DMS114 treated with DMSO at 0.1 percent for 48 hours (cell line): ENCODE data around the gene ATR.
A peak's percentile ranks its signal among the peaks of the same experiment; 100 is the strongest.
"Not testable (repeated sequence)": the region's sequence is repeated elsewhere in the genome, so short reads cannot be mapped to it uniquely, and the experiment has no call there.

Source experiments
- DNase-seq: peaks from one replicate; lab custom pipeline; 2025; ENCODE audit not compliant: unreplicated experiment; lab: John Stamatoyannopoulos, UW

Gene ATR

DNA sequence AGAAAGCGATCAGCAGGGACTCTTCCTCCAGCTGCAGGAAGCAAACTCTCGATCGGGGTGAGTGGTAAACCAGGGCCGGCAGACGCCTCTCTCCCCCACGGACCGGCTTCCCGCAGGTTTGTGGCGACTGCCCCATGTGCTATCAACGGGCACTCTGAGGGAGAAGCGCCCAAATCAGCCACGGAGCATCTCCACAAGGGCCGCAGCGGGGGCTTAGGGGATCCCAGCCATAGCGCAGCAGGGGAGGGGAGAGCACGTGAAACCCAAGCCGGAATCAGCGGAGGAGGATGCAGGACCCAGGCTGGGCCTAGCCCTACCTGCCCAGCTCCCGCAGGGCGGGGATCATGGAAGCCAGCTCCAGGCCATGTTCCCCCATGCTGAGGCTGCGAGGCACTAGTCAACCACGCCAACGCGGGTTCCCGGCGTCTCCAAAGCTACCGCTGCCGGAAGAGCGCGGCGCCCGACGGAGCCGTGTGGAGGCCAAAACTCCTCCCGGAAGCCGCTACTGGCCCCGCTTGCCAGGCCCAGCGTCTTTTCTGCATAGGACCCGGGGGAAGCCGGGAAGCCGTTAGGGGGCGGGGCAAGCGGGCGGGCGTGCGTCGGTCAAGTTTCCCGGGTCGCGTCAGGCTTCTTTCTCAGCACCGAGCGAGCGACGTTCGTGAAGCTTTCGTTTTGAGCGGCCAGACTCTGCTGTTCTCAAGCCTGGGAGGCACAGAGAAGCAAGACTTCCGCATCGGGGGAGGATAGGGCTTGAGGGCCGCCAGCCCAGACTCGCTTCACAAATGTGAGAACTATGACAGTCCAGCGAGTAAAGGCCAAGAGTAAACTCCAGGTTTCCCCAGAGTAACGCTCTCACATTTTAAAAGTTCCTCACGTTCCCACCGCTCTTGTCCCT lies at the start of gene ATR:
TSS of gene ATR (minus strand) at position 405 of the 895 bp plus-strand sequence. CDS start at position 376, 29 bp downstream.
- peak; percentile 87 for DNase-seq

DNA sequence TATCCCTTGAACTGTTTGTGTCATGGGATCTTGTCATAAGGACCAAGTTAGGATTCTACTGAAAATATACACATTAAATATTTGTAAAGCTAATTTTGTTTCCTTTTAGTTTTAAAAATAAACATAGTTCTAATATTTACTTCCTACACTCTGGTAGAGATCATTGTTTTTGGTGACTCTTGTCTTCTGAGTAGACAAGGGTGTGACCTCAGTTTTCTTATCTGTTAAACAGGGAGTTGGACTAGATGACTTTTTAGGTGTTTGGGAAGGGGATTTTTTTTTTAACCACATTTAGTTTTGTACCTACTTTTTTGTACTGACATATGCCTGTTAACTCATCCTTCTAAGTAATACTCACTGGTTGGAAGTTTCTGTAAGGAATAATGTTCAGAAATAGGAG lies 48.4 kb upstream of the ATR start:
- DNase-seq = no peak

DNA sequence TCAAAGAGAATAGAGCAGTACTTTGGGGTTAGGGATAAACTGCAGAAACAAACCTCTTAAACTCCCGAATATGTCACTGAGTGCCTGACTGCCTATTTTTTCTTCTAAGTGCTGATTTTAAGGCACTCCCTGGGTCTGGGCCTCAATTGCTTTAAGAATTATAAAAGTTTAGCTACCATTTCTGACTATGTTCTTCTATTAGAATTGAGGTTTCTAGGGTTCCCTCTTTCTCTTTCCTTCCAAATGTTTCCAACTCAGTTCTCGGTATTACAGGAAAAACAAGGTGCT lies 46.6 kb upstream of the ATR start:
- no peak for DNase-seq

DNA sequence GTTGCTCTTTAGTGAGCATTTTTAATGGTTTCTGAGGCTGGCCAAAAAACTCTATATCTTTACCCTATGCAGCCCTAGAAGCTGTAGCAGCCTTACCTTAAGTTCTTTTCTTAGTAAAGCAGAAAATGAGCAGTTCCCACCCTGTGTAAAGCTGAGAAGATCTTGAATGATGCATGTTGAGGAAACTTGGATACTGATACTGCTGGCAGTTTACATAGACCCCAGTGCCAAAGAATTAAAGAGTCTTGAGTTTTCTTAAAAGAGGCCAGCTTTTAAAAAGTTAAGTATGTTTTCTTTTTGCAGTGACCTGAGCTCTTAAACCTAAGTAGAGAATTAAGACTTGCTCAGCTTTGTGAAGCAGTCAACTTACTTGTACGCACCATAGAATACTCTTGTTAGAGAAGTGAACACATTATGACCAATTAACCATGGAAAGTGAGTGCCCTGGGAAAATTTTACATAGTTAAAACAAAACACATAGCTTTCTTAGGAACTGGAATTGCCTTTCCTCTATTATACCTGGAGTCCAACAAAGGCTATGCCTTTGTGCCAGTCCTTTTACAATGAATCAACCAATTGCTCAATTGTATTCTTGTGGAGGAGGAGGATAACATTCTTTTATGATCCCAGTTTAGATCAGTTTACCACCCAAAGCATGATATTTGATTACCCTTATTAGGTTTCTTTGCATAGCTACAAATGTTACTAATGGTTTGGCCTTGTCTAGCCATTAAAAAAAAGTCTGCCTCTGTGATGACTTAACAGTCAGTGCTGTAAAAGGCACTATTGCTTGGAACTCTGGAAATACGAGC lies 46.0 kb upstream of the ATR start:
- no peak for DNase-seq

DNA sequence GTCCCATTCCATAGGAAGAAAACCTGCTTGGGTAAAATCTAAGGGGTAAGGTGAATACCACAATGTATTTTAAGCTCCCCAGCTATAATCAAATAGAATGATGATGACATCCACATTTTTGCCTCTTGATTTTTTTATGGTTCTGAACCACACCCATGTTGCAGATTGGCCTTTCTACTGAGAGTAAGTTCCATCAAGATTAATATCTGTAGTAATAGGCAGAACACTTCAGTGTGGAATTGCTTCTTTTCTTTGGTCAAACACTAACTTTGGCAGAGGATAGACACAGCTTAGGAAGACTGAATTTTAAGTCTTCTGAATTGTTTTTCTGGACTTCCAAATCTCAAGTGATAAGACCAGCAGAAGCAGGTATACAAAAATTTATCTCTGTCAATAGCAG lies 44.7 kb upstream of the ATR start:
- DNase-seq = no peak

DNA sequence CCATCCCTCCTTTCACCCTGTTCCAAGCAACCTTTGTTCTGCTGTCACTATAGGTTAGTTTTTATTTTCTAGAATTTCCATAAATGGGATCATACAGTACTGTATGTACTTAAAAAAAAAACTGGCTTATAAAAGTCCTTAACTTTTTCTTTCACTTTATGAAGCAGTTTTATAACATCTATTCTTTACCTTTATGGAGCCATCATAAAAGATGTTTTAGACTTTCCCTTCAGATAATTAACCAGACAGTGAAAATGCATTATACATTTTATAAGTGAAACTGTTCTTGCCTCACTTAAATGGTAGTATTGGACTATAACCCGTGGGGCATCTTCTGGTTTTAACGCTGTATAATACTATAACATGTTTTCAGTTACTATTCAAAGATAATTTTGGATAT lies 43.9 kb upstream of the ATR start:
- DNase-seq = no peak

DNA sequence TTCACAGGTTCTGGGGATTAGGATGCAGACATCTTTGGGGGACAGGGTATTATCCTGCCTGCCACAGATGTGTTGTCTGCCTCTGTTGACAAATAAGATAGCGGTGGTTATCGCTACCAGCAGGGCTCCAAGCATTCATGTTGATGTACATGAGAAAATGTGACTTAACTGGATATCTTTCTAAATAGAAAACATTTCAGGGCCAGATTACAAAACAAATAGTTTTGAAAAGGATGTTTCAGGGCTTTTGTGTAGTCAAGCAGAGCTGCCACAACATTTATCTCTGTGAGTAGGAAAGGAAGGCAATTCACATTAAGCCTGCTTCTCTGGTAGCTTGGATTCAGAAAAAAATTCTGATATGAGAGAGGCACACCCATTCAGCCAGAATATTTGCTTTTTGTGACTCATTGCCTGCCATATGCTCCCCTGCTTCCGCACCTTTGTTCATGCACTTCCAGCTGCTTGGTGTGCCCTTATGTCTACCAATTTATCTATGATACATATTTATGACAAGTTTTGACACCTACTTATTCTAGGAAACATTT lies 40.5 kb upstream of the ATR start:
- DNase-seq = no peak

DNA sequence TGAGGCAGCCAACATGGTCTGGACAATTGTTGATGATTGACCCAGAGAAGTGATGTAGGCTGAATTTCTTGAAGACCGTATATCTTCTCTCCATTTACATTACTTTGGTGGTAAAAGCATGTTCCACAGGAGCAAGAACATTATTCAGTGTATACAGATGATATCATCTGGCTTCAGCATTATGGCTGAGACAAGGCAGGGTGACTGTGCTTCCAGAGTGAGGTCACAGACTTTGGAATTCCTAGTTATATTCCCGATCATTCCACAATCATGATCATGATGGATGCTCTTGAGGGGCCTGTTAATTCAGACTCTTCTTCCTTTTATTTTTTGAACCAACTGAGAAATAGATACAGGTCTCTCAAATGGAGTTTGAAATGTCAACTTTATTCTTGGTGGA lies 36.6 kb upstream of the ATR start:
- DNase-seq = no peak

DNA sequence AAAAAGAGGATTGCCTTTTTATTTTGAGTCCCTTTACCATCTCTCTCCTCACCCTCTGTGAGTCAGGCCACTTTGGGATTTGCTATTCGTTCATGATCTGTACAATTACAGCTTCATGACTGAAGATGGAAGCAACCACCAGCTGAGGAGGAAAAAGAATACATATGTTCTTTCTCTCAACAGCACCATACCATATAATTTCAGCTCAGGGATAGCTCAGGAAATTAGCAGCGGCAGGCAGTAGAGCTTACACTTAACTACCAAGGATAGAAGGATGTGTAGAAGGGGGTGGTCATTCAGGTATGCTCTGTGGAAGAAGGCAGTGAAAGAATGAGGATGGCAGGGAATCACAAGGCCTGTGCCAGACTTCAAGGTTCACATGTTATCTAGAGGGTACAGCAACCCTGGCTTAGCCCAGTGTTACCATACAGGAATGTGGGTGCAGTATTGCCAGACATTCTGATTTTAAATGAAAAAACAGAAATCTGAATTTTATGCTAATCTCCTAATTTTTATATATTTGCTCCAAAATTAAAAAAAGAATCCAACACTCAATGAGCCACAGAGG lies 35.6 kb upstream of the ATR start:
- DNase-seq = no peak

DNA sequence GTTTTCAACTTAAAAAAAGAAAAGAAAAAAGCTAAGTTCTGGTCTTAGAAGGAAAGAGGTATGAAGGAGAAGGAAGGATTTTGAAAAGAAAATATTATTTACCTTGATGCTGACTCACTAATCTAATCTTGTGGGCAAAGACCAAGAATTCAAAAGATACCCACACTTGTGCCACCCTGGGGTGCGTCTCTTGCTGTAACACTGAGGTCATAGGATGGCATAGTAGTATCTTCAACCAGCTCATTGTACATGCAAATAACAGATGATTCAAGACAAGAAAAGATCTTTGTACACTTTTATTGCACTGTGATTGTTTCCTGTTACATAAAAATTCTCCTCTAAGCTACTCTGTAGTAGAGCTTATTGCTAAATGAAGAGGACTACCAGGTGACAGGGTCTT lies 35.0 kb upstream of the ATR start:
- DNase-seq = no peak

DNA sequence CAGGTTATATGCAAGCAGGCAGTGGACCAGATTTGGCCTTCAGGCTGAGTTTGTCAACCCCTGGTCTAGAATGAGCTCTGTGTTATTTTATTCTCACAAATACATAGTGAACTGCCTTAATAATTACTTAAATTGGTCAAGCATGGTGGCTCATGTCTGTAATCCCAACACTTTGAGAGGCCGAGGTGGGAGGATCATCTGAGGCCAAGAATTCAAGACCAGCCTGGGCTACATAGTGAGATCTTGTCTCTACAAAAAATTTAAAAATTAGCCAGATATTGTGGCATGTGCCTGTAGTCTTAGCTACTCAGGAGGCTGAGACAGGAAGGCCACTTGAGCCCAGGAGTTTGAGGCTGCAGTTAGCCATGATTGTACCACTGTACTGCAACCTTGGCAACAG lies 32.7 kb upstream of the ATR start:
- no peak for DNase-seq

DNA sequence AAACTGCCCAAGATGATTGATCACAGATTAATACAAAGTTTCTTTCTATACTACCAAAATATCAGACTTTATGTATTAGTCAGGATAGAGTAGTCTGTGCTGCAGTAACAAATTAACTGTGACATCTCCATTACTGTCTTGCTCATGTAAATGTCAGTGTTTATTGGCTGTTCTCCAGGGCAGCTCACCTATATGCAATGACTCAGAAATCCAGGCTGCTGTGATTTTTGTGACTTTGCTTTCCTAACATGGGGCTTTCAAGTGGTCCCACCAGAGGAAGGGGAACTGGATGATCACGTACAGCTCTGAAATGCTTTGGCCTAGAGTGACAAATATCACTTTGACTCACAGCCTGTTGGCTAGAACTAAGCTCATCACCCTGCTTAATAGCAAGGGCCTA lies 30.6 kb upstream of the ATR start:
- DNase-seq = no peak

DNA sequence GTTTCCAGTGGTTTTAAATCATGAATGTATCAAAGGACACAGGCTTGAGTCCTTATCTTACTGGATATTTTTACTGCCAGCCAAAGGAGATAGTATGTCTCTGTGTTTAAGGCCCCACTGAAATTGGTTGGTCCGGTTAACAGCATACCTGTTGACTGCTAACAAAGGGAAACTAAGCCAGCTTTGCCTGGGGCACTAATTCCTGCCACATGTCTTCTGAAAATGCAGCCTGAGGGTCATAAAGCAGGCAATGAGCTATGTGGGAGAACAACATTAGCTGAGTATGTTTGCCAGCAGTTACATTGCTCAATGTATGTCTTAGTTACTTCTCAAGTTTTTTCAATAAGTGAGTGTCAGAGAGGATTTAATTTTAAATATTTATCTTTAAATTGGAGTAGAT lies 30.1 kb upstream of the ATR start:
- no peak for DNase-seq

DNA sequence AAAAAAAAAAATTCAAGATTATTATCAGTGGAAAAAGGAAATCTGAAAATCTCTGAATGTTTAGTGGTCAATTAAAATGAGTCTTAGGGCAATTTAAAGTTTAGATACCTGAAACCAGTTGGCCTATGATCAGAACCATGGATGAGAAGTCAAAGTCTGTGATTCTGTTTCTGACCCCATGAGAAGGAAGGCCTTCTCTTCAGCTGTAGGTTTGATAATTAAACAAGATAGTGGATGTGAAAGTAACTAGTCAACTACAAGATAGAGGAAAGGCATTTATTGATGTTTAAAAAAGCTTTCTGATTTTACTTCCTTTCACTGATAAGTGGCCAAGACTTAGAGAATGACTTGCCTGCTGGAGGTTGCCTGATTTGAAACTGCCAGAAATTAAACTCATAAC lies 26.4 kb upstream of the ATR start:
- no peak for DNase-seq

DNA sequence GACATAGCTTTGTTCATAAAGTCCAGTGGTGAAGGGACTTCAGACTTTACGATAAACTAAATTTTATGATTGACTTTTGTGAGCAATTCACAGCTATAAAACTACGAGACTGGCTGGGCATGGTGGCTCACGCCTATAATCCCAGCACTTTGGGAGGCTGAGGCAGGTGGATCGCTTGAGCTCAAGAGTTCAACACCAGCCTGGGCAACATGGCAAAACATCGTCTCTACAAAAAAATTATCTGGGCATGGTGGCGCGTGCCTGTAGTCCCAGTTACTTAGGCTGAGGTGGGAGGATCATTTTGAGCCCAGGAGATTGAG lies 24.8 kb upstream of the ATR start:
- not testable (repeated sequence) for DNase-seq

DNA sequence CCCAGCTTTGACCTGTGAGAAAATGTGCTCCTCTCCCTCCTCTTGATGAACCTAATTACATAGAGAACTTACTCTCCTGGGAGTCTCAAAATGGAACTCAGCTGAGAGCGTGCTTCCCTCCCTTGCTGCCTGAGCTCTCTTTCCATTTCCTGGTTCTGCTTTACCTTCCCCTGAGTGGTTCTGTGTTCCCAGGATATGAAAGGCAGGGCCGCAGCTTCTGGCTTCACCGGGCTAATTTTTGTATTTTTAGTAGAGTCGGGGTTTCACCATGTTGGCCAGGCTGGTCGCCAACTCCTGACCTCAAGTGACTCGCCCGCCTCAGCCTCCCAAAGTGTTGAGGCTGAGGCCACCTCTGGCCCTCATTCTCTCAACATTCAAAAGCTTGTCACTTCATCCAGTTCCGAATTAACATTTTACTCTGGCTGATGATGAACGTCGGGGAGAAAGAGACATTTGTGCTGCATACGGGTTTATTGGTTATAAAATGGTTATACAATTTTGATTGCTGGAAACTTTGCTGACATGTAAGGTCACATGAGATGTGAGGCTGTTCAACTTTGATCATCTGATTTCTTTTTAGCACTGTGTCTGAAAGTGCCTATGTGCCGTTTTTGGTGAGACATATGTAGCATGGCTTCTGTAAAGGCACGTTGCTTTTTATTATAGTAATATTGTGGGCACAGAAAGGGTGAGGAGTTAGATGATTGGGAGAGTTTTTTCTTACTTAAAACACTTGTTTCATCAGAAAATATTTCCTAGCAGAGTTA lies 24.3 kb upstream of the ATR start:
- no peak for DNase-seq

DNA sequence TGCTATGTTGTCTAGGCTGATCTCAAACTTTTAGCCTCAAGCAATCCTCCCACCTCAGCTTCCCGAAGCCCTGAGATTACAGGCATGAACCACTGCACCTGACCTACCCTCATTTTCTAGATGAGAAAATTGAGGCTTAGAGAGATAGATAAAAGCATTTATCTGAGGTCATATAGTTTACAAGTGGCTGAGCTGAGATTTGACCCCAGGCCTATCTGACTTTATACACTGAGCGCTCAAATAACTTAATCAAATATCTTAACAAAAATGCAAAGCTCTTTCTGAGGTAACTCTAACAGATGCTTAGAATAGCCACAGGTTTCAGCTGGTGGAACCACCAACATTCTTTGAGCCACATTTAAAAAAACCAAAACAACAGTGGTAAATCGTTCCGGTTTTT lies 23.2 kb upstream of the ATR start:
- DNase-seq = no peak

DNA sequence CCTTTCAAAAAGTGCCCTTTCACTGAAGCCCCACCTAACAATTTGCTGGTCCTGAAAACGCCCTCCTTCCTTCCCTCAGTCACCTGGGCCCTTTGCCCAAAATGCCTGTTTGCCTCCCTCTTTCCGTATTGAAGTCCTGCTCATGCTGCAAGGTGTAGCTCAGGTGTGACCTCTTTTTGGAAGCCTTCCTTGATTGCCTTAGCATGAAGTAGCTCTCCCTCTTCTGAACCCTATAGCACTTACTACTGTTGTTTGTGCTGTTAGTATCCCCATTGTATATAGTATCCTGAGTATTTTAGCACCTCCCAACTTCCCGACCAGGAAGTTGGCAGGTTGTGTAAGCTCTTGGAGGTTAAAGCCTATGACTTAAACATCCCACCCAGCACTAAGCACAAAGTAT lies 19.4 kb upstream of the ATR start:
- DNase-seq = no peak

DNA sequence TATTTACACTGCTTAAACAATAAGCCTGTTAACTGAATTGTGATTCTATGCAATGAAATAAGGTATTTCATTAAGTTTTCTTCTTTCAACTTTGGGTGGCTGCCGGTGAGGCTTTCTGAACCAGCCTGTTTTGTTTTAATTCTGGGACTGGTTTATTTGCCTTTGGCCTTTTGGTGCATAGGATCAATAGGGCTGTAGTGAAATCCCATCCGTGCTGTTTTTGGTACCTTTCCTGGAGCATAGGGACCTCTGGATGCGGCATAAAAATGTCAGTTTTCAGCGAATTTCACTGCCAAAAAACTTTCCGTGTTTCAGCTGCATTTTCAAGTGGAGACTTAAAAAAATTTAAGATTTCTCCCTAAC lies 18.2 kb upstream of the ATR start:
- DNase-seq = no peak

DNA sequence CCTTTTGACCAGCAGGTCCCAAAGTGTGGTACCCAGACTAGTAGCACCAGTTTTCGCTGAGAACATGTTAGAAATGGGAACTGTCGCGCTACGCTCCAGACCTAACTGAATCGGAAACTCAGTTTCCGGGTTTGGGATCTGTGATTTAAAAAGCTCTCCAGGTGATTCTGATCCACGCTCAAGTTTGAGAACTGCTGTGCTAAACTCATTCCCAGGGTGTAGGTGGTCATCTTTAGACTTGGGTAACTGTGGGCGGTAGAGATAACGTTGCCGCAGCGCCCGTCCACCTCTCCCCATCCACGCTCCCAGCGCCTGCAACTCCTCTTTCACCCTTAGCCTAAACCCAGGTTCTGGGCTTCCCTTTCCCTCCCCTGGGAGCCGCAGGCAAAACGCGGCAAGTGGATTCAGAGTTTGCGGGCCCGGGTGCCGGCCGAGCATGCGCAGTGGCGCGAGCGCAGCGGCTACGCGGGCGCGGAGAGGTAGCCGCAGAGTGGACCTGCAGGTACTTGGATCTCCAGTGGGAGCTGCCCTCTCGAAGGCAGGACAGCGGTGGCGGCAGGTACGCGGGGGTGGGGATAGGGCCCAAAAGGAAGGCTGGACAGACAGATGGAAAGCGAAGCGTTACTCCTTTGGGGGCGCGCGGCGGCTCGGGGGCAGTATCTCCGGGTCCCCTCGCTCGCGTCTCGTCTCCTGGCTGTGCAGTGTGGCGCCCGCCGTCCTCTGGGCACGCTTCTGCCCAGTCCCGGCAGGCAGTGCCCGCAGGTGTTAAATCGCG lies 17.6 kb upstream of the ATR start, which contains the start of gene PLS1:
TSS of gene PLS1 (plus strand) at position 443 of the 775 bp plus-strand sequence. CDS start 67,845 bp downstream, outside the sequence.
- peak; percentile 58 for DNase-seq

DNA sequence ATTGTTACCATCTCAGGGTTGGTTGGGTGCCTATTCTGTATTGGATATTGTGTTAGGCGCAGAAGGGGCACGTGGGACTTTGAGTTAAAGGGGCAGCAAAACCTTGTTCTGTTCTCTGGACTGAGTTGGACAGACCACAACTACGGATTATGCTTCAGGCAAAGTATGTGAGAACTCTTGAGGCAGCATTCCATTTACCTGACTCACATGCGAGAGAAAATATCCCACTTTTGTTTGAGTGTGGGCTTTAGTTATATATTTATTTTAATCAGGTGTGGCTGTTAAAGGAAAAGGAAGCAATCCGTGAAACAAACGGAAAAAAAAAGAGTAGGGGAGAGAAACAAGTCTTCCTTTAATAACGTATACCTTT lies 17.0 kb upstream of the ATR start:
- DNase-seq = no peak
